Measurements from ENCODE around the gene CACNA1D.

Gene CACNA1D

GRCh38 chr3:53579636-53580035, 85.2 kb downstream of the CACNA1D start:
- DNase-seq (ENCODE audit: low read depth) = no peak

- DNase-seq (ENCODE audit: low read depth) = no peak
These were observed 87.3 kb downstream of the CACNA1D start for GRCh38 chr3:53581671-53582070.

GRCh38 chr3:53583161-53583690, 88.8 kb downstream of the CACNA1D start:
- DNase-seq (ENCODE audit: low read depth) = no peak

- DNase-seq (ENCODE audit: low read depth) = no peak
These were observed 90.6 kb downstream of the CACNA1D start for GRCh38 chr3:53585049-53585448.

GRCh38 chr3:53585627-53586026, 91.2 kb downstream of the CACNA1D start:
- DNase-seq (ENCODE audit: low read depth) = no peak

- DNase-seq (ENCODE audit: low read depth) = no peak
These were observed 93.7 kb downstream of the CACNA1D start for GRCh38 chr3:53588122-53588521.

- DNase-seq (ENCODE audit: low read depth) = no peak
These were observed 94.8 kb downstream of the CACNA1D start for GRCh38 chr3:53589201-53589600.

GRCh38 chr3:53589806-53590205, 95.4 kb downstream of the CACNA1D start:
- DNase-seq (ENCODE audit: low read depth) = no peak

GRCh38 chr3:53590606-53591005, 96.2 kb downstream of the CACNA1D start:
- DNase-seq (ENCODE audit: low read depth) = no peak

- DNase-seq (ENCODE audit: low read depth) = no peak
These were observed 97.2 kb downstream of the CACNA1D start for GRCh38 chr3:53591646-53592045.

- no peak for DNase-seq (ENCODE audit: low read depth)
These were observed 98.5 kb downstream of the CACNA1D start for GRCh38 chr3:53592862-53593261.

- no peak for DNase-seq (ENCODE audit: low read depth)
These were observed 99.2 kb downstream of the CACNA1D start for GRCh38 chr3:53593611-53594010.

GRCh38 chr3:53594276-53594675, 99.9 kb downstream of the CACNA1D start:
- no peak for DNase-seq (ENCODE audit: low read depth)

GRCh38 chr3:53595660-53596059, 101.2 kb downstream of the CACNA1D start:
- no peak for DNase-seq (ENCODE audit: low read depth)

GRCh38 chr3:53597136-53597915, 102.9 kb downstream of the CACNA1D start:
- DNase-seq (ENCODE audit: low read depth) = no peak

GRCh38 chr3:53599771-53600170, 105.4 kb downstream of the CACNA1D start:
- no peak for DNase-seq (ENCODE audit: low read depth)

- no peak for DNase-seq (ENCODE audit: low read depth)
These were observed 108.5 kb downstream of the CACNA1D start for GRCh38 chr3:53602866-53603265.

- DNase-seq (ENCODE audit: low read depth) = no peak
These were observed 109.8 kb downstream of the CACNA1D start for GRCh38 chr3:53604232-53604631.

GRCh38 chr3:53606793-53607192, 112.4 kb downstream of the CACNA1D start:
- no peak for DNase-seq (ENCODE audit: low read depth)

GRCh38 chr3:53612508-53612907, 118.1 kb downstream of the CACNA1D start:
- no peak for DNase-seq (ENCODE audit: low read depth)

GRCh38 chr3:53613125-53613524, 118.7 kb downstream of the CACNA1D start:
- DNase-seq (ENCODE audit: low read depth) = no peak

GRCh38 chr3:53614307-53614706, 119.9 kb downstream of the CACNA1D start:
- no peak for DNase-seq (ENCODE audit: low read depth)

- DNase-seq (ENCODE audit: low read depth) = no peak
These were observed 121.9 kb downstream of the CACNA1D start for GRCh38 chr3:53616321-53616720.

Data from stimulated activated CD8-positive, alpha-beta memory T cell treated with anti-CD3 and anti-CD28 coated beads, Interleukin-15, amount 100 ng/mL, for 24 hours (primary cell).